ENCODE results near the gene PRSS27.

The PRSS27 gene

GRCh38 chr16:2699791-2700600 lies 20.0 kb downstream of the PRSS27 start:
- no peaks in the 10 kb centered on the region for H3K79me2 ChIP-seq (ENCODE audit: control insufficient read depth, low read length)
- no peak overlapping the region for H3K4me2 ChIP-seq (ENCODE audit: low read length)
- no peaks in the 10 kb centered on the region for H3K9me3 ChIP-seq (ENCODE audit: control insufficient read depth, insufficient read depth, low read length)
- H3K27ac ChIP-seq (ENCODE audit: low read depth, low read length): no peak overlapping the region
- no peaks in the 10 kb centered on the region for H3K4me1 ChIP-seq (ENCODE audit: control insufficient read depth, low read length)
- no peak overlapping the region for H3K4me3 ChIP-seq (ENCODE audit: low read length)
- H3K36me3 ChIP-seq (ENCODE audit: control insufficient read depth, low read length): peaks cover 9% of the 10 kb centered on the region; the same call in 1 of the 2 replicates
- H4K20me1 ChIP-seq (ENCODE audit: control insufficient read depth, insufficient read depth, low read depth, low read length): no peaks in the 10 kb centered on the region
- no peaks in the 10 kb centered on the region for H3K27me3 ChIP-seq (ENCODE audit: control insufficient read depth, low read length)
- H3F3A ChIP-seq (ENCODE audit: control insufficient read depth, insufficient read depth): no peaks in the 10 kb centered on the region
- no peaks in the 10 kb centered on the region for H3K9me2 ChIP-seq (replicated peaks; ENCODE audit: control insufficient read depth, low read length)
- TF ChIP-seq EZH2phosphoT487 (IDR thresholded peaks at IDR 0.05; ENCODE audit: borderline replicate concordance, low read length): no peak
- no peak for TF ChIP-seq CTCF (IDR thresholded peaks at IDR 0.05; ENCODE audit: low read depth, low read length, poor library complexity, severe bottlenecking)

- Histone ChIP-seq H3K36me3 (ENCODE audit: control insufficient read depth, low read length) (peaks cover 9% of the 10 kb centered on the region; the same call in 1 of the 2 replicates), H3K4me2 (ENCODE audit: low read length) (no peak overlapping the region)
- TF ChIP-seq CTCF (IDR thresholded peaks at IDR 0.05; ENCODE audit: low read depth, low read length, poor library complexity, severe bottlenecking): no peak
- TF ChIP-seq EZH2phosphoT487 (IDR thresholded peaks at IDR 0.05; ENCODE audit: borderline replicate concordance, low read length): no peak
These were observed 20.9 kb downstream of the PRSS27 start for GRCh38 chr16:2698965-2699750.

GRCh38 chr16:2698103-2698870 lies 21.7 kb downstream of the PRSS27 start:
- no peaks in the 10 kb centered on the region for H3K4me1 ChIP-seq (ENCODE audit: control insufficient read depth, low read length)
- no peaks in the 10 kb centered on the region for H3K9me2 ChIP-seq (replicated peaks; ENCODE audit: control insufficient read depth, low read length)
- 0 out of 2 replicates have a peak, but pooled peaks cover 1% of the 10 kb centered on the region for H3K79me2 ChIP-seq (ENCODE audit: control insufficient read depth, low read length)
- no peak overlapping the region for H3K4me2 ChIP-seq (ENCODE audit: low read length)
- no peaks in the 10 kb centered on the region for H3K9me3 ChIP-seq (ENCODE audit: control insufficient read depth, insufficient read depth, low read length)
- no peak overlapping the region for H3K4me3 ChIP-seq (ENCODE audit: low read length)
- TF ChIP-seq EZH2phosphoT487 (IDR thresholded peaks at IDR 0.05; ENCODE audit: borderline replicate concordance, low read length) (no peak), CTCF (IDR thresholded peaks at IDR 0.05; ENCODE audit: low read depth, low read length, poor library complexity, severe bottlenecking) (no peak)
- H4K20me1 ChIP-seq (ENCODE audit: control insufficient read depth, insufficient read depth, low read depth, low read length): no peaks in the 10 kb centered on the region
- no peaks in the 10 kb centered on the region for H3K27me3 ChIP-seq (ENCODE audit: control insufficient read depth, low read length)
- no peaks in the 10 kb centered on the region for H3F3A ChIP-seq (ENCODE audit: control insufficient read depth, insufficient read depth)
- no peak overlapping the region for H3K27ac ChIP-seq (ENCODE audit: low read depth, low read length)
- H3K36me3 ChIP-seq (ENCODE audit: control insufficient read depth, low read length): peaks cover 9% of the 10 kb centered on the region; the same call in 1 of the 2 replicates

More at GRCh38 chr16:2698965-2699750, 20.9 kb downstream of the PRSS27 start:
- Histone ChIP-seq H3K4me3 (ENCODE audit: low read length) (no peak overlapping the region), H3K9me2 (replicated peaks; ENCODE audit: control insufficient read depth, low read length) (no peaks in the 10 kb centered on the region), H3K9me3 (ENCODE audit: control insufficient read depth, insufficient read depth, low read length) (no peaks in the 10 kb centered on the region), H3K4me1 (ENCODE audit: control insufficient read depth, low read length) (no peaks in the 10 kb centered on the region), H3F3A (ENCODE audit: control insufficient read depth, insufficient read depth) (no peaks in the 10 kb centered on the region), H3K27me3 (ENCODE audit: control insufficient read depth, low read length) (no peaks in the 10 kb centered on the region), H4K20me1 (ENCODE audit: control insufficient read depth, insufficient read depth, low read depth, low read length) (no peaks in the 10 kb centered on the region), H3K27ac (ENCODE audit: low read depth, low read length) (no peak overlapping the region), H3K79me2 (ENCODE audit: control insufficient read depth, low read length) (no peaks in the 10 kb centered on the region)

All from DOHH2 (cell line).